ENCODE measurements around the gene HLA-DPB1.
"Not testable (repeated sequence)": the region's sequence is repeated elsewhere in the genome, so short reads cannot be mapped to it uniquely, and the experiment has no call there.

The HLA-DPB1 gene

GRCh38 chr6:33053230-33053629 is 22.6 kb upstream of the HLA-DPB1 start:
- H3K9ac ChIP-seq (ENCODE audit: low read length): no peak overlapping the region
- no peaks in the 10 kb centered on the region for H3K9me3 ChIP-seq (ENCODE audit: control insufficient read depth, low read length)
- no peak for DNase-seq (ENCODE audit: low read depth)
- H3K4me3 ChIP-seq (ENCODE audit: low read length): no peak overlapping the region
- no peaks in the 10 kb centered on the region for H3K4me1 ChIP-seq (ENCODE audit: control insufficient read depth, insufficient read depth, low read length)
- H3K36me3 ChIP-seq (ENCODE audit: control insufficient read depth, insufficient read depth, low read length, severe bottlenecking): no peaks in the 10 kb centered on the region
- H3K27me3 ChIP-seq (replicated peaks; ENCODE audit: control insufficient read depth, insufficient read depth, low read length): peaks cover 47% of the 10 kb centered on the region

GRCh38 chr6:33057222-33058150 is 18.3 kb upstream of the HLA-DPB1 start:
- no peak for DNase-seq (ENCODE audit: low read depth)
- Histone ChIP-seq H3K4me3 (ENCODE audit: low read length) (no peak overlapping the region), H3K36me3 (ENCODE audit: control insufficient read depth, insufficient read depth, low read length, severe bottlenecking) (no peaks in the 10 kb centered on the region), H3K9me3 (ENCODE audit: control insufficient read depth, low read length) (no peaks in the 10 kb centered on the region), H3K9ac (ENCODE audit: low read length) (no peak overlapping the region), H3K4me1 (ENCODE audit: control insufficient read depth, insufficient read depth, low read length) (no peaks in the 10 kb centered on the region), H3K27me3 (replicated peaks; ENCODE audit: control insufficient read depth, insufficient read depth, low read length) (peaks cover 20% of the 10 kb centered on the region)

GRCh38 chr6:33061987-33062386 is 13.8 kb upstream of the HLA-DPB1 start:
- no peaks in the 10 kb centered on the region for H3K9me3 ChIP-seq (ENCODE audit: control insufficient read depth, low read length)
- H3K36me3 ChIP-seq (ENCODE audit: control insufficient read depth, insufficient read depth, low read length, severe bottlenecking): no peaks in the 10 kb centered on the region
- H3K4me3 ChIP-seq (ENCODE audit: low read length): no peak overlapping the region
- no peak for DNase-seq (ENCODE audit: low read depth)
- no peak overlapping the region for H3K9ac ChIP-seq (ENCODE audit: low read length)
- no peaks in the 10 kb centered on the region for H3K4me1 ChIP-seq (ENCODE audit: control insufficient read depth, insufficient read depth, low read length)
- H3K27me3 ChIP-seq (replicated peaks; ENCODE audit: control insufficient read depth, insufficient read depth, low read length): peaks cover 11% of the 10 kb centered on the region

GRCh38 chr6:33063435-33063834 is 12.4 kb upstream of the HLA-DPB1 start:
- H3K4me1 ChIP-seq (ENCODE audit: control insufficient read depth, insufficient read depth, low read length); H3K9me3 ChIP-seq (ENCODE audit: control insufficient read depth, low read length); H3K27me3 ChIP-seq (replicated peaks; ENCODE audit: control insufficient read depth, insufficient read depth, low read length); H3K9ac ChIP-seq (ENCODE audit: low read length); H3K36me3 ChIP-seq (ENCODE audit: control insufficient read depth, insufficient read depth, low read length, severe bottlenecking); H3K4me3 ChIP-seq (ENCODE audit: low read length); DNase-seq (ENCODE audit: low read depth): not testable (repeated sequence)

- Histone ChIP-seq H3K4me3 (ENCODE audit: low read length) (no peak overlapping the region), H3K4me1 (ENCODE audit: control insufficient read depth, insufficient read depth, low read length) (no peaks in the 10 kb centered on the region), H3K27me3 (replicated peaks; ENCODE audit: control insufficient read depth, insufficient read depth, low read length) (no peaks in the 10 kb centered on the region), H3K9me3 (ENCODE audit: control insufficient read depth, low read length) (no peaks in the 10 kb centered on the region), H3K9ac (ENCODE audit: low read length) (no peak overlapping the region), H3K36me3 (ENCODE audit: control insufficient read depth, insufficient read depth, low read length, severe bottlenecking) (peaks cover 2% of the 10 kb centered on the region)
- no peak for DNase-seq (ENCODE audit: low read depth)
Observed at GRCh38 chr6:33064723-33065122, 11.1 kb upstream of the HLA-DPB1 start.

- Histone ChIP-seq H3K36me3 (ENCODE audit: control insufficient read depth, insufficient read depth, low read length, severe bottlenecking) (peaks cover 2% of the 10 kb centered on the region), H3K9me3 (ENCODE audit: control insufficient read depth, low read length) (no peaks in the 10 kb centered on the region), H3K9ac (ENCODE audit: low read length) (no peak overlapping the region), H3K27me3 (replicated peaks; ENCODE audit: control insufficient read depth, insufficient read depth, low read length) (no peaks in the 10 kb centered on the region), H3K4me1 (ENCODE audit: control insufficient read depth, insufficient read depth, low read length) (no peaks in the 10 kb centered on the region), H3K4me3 (ENCODE audit: low read length) (no peak overlapping the region)
- DNase-seq (ENCODE audit: low read depth): no peak
Observed at GRCh38 chr6:33065312-33065711, 10.5 kb upstream of the HLA-DPB1 start.

GRCh38 chr6:33066917-33067521 is 8.8 kb upstream of the HLA-DPB1 start:
- no peaks in the 10 kb centered on the region for H3K27me3 ChIP-seq (replicated peaks; ENCODE audit: control insufficient read depth, insufficient read depth, low read length)
- H3K36me3 ChIP-seq (ENCODE audit: control insufficient read depth, insufficient read depth, low read length, severe bottlenecking): peaks cover 2% of the 10 kb centered on the region
- no peak overlapping the region for H3K4me3 ChIP-seq (ENCODE audit: low read length)
- H3K9me3 ChIP-seq (ENCODE audit: control insufficient read depth, low read length): no peaks in the 10 kb centered on the region
- H3K9ac ChIP-seq (ENCODE audit: low read length): no peak overlapping the region
- no peaks in the 10 kb centered on the region for H3K4me1 ChIP-seq (ENCODE audit: control insufficient read depth, insufficient read depth, low read length)
- DNase-seq (ENCODE audit: low read depth): no peak

GRCh38 chr6:33069021-33069738 is 6.6 kb upstream of the HLA-DPB1 start:
- Histone ChIP-seq H3K27me3 (replicated peaks; ENCODE audit: control insufficient read depth, insufficient read depth, low read length) (no peaks in the 10 kb centered on the region), H3K4me1 (ENCODE audit: control insufficient read depth, insufficient read depth, low read length) (no peaks in the 10 kb centered on the region), H3K9ac (ENCODE audit: low read length) (no peak overlapping the region), H3K4me3 (ENCODE audit: low read length) (no peak overlapping the region), H3K9me3 (ENCODE audit: control insufficient read depth, low read length) (no peaks in the 10 kb centered on the region), H3K36me3 (ENCODE audit: control insufficient read depth, insufficient read depth, low read length, severe bottlenecking) (peaks cover 2% of the 10 kb centered on the region)
- DNase-seq (ENCODE audit: low read depth): no peak

GRCh38 chr6:33070909-33071308 is 4.9 kb upstream of the HLA-DPB1 start:
- Histone ChIP-seq H3K4me3 (ENCODE audit: low read length) (no peak overlapping the region), H3K4me1 (ENCODE audit: control insufficient read depth, insufficient read depth, low read length) (no peaks in the 10 kb centered on the region), H3K27me3 (replicated peaks; ENCODE audit: control insufficient read depth, insufficient read depth, low read length) (no peaks in the 10 kb centered on the region), H3K9me3 (ENCODE audit: control insufficient read depth, low read length) (no peaks in the 10 kb centered on the region), H3K9ac (ENCODE audit: low read length) (no peak overlapping the region), H3K36me3 (ENCODE audit: control insufficient read depth, insufficient read depth, low read length, severe bottlenecking) (peaks cover 2% of the 10 kb centered on the region)
- DNase-seq (ENCODE audit: low read depth): no peak

- H3K36me3 ChIP-seq (ENCODE audit: control insufficient read depth, insufficient read depth, low read length, severe bottlenecking): peaks cover 2% of the 10 kb centered on the region
- no peak for DNase-seq (ENCODE audit: low read depth)
- H3K4me3 ChIP-seq (ENCODE audit: low read length): no peak overlapping the region
- no peak overlapping the region for H3K9ac ChIP-seq (ENCODE audit: low read length)
- no peaks in the 10 kb centered on the region for H3K4me1 ChIP-seq (ENCODE audit: control insufficient read depth, insufficient read depth, low read length)
- H3K27me3 ChIP-seq (replicated peaks; ENCODE audit: control insufficient read depth, insufficient read depth, low read length): no peaks in the 10 kb centered on the region
- no peaks in the 10 kb centered on the region for H3K9me3 ChIP-seq (ENCODE audit: control insufficient read depth, low read length)
Observed at GRCh38 chr6:33071569-33071968, 4.2 kb upstream of the HLA-DPB1 start.

GRCh38 chr6:33072508-33073100 is 3.2 kb upstream of the HLA-DPB1 start:
- H3K9ac ChIP-seq (ENCODE audit: low read length): no peak overlapping the region
- no peaks in the 10 kb centered on the region for H3K27me3 ChIP-seq (replicated peaks; ENCODE audit: control insufficient read depth, insufficient read depth, low read length)
- no peaks in the 10 kb centered on the region for H3K9me3 ChIP-seq (ENCODE audit: control insufficient read depth, low read length)
- H3K36me3 ChIP-seq (ENCODE audit: control insufficient read depth, insufficient read depth, low read length, severe bottlenecking): peaks cover 2% of the 10 kb centered on the region
- no peak for DNase-seq (ENCODE audit: low read depth)
- no peaks in the 10 kb centered on the region for H3K4me1 ChIP-seq (ENCODE audit: control insufficient read depth, insufficient read depth, low read length)
- no peak overlapping the region for H3K4me3 ChIP-seq (ENCODE audit: low read length)
